DLD1 (cell line): ENCODE measurements around the gene ASRGL1.

ENCODE experiments used
- in situ Hi-C: cut with HindIII; loops from 2 replicates; pipeline ENCODE4 v1.10.0; 2017; ENCODE audit warnings: low sequenced_read_pairs

ASRGL1 gene

DNA sequence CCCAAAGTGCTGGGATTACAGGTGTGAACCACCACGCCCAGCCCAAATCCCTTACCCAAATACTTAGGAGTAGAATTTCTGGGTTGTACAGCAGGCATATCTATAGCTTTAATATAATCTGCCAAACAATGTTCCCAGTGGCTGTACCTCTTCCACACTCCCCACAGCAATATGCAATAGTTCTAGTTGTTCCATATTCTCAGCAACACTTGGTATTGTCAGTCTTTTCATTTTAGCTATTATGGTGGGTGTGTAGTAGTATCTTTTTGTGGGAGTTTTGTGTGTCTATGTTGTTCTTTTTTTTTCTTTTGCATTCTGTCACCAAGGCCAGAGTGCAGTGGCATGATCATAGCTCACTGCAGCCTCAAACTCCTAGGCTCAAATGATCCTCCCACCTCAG, 100.4 kb downstream of the ASRGL1 start:
- in situ Hi-C loops, result loop anchor here (25.0 kb wide), 1 partner anchor 125 kb away; the partner anchor contains the start of gene EEF1G

DNA sequence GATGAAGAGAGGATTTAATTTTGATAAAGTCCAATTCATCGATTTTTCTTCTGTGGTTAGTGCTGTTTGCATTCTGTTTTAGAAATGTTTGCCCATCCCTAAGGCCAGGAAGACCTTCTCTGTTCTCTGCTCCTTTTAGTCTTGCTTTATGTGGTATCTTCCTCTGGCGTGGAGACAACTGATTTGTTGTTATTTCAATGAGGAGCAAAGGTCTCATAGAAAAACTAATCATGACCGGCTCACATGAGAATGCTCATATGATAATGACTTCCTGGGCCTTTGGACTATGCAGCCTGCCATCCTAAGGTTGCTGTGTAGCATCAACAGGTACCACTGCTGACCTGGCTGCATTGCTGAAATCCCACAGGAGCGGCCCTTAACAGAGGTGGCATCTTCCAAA, 101.4 kb downstream of the ASRGL1 start:
- in situ Hi-C loops, result loop anchor here (25.0 kb wide), 1 partner anchor 124 kb away; the partner anchor contains the start of gene EEF1G

DNA sequence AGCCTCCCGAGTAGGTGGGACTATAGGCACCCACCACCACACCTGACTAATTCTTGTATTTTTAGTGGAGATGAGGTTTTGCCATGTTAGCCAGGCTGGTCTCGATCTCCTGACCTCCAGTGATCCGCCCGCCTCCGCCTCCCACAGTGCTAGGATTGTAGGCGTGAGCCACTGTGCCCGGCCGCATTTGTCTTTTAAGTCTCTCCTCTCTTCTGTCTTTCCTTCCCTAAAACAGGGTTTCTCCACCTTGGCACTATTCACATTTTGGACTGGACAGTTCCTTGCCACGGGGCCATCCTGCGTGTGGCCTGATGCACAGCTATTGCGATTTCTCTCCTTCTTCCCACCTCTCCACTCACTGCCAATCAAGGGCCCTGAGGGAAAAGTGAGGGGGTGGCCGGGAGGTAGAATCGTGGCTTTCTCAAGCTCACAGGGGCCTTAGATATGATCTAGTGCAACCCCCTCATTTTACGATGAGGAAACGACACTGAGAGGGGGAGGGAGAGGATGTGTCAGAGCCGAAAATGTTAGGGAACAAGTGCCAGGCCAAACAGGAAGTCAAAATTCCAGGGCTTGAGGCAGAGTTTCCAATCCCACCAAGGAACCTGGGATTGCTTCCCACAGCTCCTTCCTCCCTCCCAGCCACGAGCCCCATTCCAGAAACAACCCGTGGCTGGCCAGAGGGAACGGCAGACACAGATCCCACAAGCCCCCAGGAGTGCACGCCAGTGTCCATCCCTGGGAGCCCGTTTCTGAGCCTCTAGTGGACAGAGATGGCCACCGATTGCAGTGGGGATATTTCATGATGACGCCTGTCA, 102.7 kb downstream of the ASRGL1 start:
- in situ Hi-C loops, result loop anchor here (25.0 kb wide), 1 partner anchor 122 kb away; the partner anchor contains the start of gene EEF1G
